Measurements from ENCODE around the gene KCNQ5. TPM values are rescaled to one million over a fixed set of nuclear protein-coding genes. Genes with fewer than 3 reads are reported as not detected.

KCNQ5 gene
- total RNA-seq, 1 experiment from 2014 or later, result 0.07 TPM

- H3K79me2 ChIP-seq (ENCODE audit: insufficient read depth, low read length), result no peaks in the 10 kb centered on the region
- no peak overlapping the region for H4K8ac ChIP-seq (replicated peaks; ENCODE audit: insufficient read length, low read depth, low read length)
- H2AK5ac ChIP-seq (ENCODE audit: insufficient read length, low read length), result no peak overlapping the region
- no peak overlapping the region for H2BK120ac ChIP-seq (ENCODE audit: low read depth, low read length, poor library complexity, severe bottlenecking)
- H3K4me1 ChIP-seq (ENCODE audit: insufficient read depth, low read length), result no peaks in the 10 kb centered on the region
- H2AFZ ChIP-seq (ENCODE audit: low read length), result no peak overlapping the region
- no peak overlapping the region for H3K4me2 ChIP-seq (ENCODE audit: insufficient read depth, insufficient read length, low read length)
- no peak overlapping the region for H3K27ac ChIP-seq (ENCODE audit: insufficient read length, low read depth, low read length)
- no peak overlapping the region for H3K9ac ChIP-seq (ENCODE audit: extremely low read depth, insufficient read length, low read length)
- H4K91ac ChIP-seq (ENCODE audit: insufficient read length, low read depth, low read length), result no peak overlapping the region
- no peaks in the 10 kb centered on the region for H3K9me3 Mint-ChIP-seq
- H3K23me2 ChIP-seq (ENCODE audit: insufficient read length, low read depth, low read length, poor library complexity, severe bottlenecking), result no peaks in the 10 kb centered on the region
- no peak overlapping the region for H3T11ph ChIP-seq (ENCODE audit: low read length)
- H3K18ac ChIP-seq (ENCODE audit: insufficient read length, low read depth, low read length), result no peak overlapping the region
- no peaks in the 10 kb centered on the region for H3K79me1 ChIP-seq (ENCODE audit: insufficient read depth, low read depth, low read length, poor library complexity, severe bottlenecking)
- TF ChIP-seq CTCF (conservative IDR thresholded peaks at IDR 0.05), result no peak
- H3K36me3 Mint-ChIP-seq (ENCODE audit: insufficient read depth in 1 of 3, low read depth in 3 of 3), result no peaks in the 10 kb centered on the region
- no CpG with 5 or more reads among the region's 5 CpGs for WGBS (ENCODE audit: extremely low coverage, insufficient read length, low lambda C conversion rate)
- H2BK20ac ChIP-seq (ENCODE audit: low read depth, low read length, poor library complexity, severe bottlenecking), result no peak overlapping the region
- H4K5ac ChIP-seq (ENCODE audit: insufficient read length, low read depth, low read length), result no peak overlapping the region
- DNase-seq, result no peak
- no peaks in the 10 kb centered on the region for H3K9me3 ChIP-seq (ENCODE audit: control insufficient read depth, low read depth, low read length)
- no peak overlapping the region for H2BK5ac ChIP-seq (ENCODE audit: insufficient read length, low read length)
- no peak overlapping the region for H3K23ac ChIP-seq (ENCODE audit: insufficient read length, low read depth, low read length)
- H2BK15ac ChIP-seq (ENCODE audit: low read depth, low read length), result no peak overlapping the region
- no peaks in the 10 kb centered on the region for H3K4me1 Mint-ChIP-seq
- H3K27me3 Mint-ChIP-seq (ENCODE audit: low read depth), result no peaks in the 10 kb centered on the region
- H2BK12ac ChIP-seq (ENCODE audit: insufficient read length, low read depth, low read length), result no peak overlapping the region
- H3K4me3 Mint-ChIP-seq, result no peak overlapping the region
- no peaks in the 10 kb centered on the region for H4K20me1 ChIP-seq (ENCODE audit: control insufficient read depth, insufficient read depth, insufficient read length)
- H3K4ac ChIP-seq (ENCODE audit: low read depth, low read length), result no peak overlapping the region
- H3K14ac ChIP-seq (ENCODE audit: insufficient read depth, low read length), result no peak overlapping the region
- no peaks in the 10 kb centered on the region for H3K27me3 ChIP-seq (ENCODE audit: insufficient read depth, low read length)
- H3K56ac ChIP-seq (ENCODE audit: insufficient read length, low read depth, low read length), result no peak overlapping the region
- H3K27ac Mint-ChIP-seq, result no peak overlapping the region
Observed at GRCh38 chr6:73169633-73170032, 547.8 kb downstream of the KCNQ5 start.

Measured in H9 (cell line).